ENCODE data around the gene ABHD11.
"Not testable (repeated sequence)": the region's sequence is repeated elsewhere in the genome, so short reads cannot be mapped to it uniquely, and the experiment has no call there.

Gene ABHD11

DNA sequence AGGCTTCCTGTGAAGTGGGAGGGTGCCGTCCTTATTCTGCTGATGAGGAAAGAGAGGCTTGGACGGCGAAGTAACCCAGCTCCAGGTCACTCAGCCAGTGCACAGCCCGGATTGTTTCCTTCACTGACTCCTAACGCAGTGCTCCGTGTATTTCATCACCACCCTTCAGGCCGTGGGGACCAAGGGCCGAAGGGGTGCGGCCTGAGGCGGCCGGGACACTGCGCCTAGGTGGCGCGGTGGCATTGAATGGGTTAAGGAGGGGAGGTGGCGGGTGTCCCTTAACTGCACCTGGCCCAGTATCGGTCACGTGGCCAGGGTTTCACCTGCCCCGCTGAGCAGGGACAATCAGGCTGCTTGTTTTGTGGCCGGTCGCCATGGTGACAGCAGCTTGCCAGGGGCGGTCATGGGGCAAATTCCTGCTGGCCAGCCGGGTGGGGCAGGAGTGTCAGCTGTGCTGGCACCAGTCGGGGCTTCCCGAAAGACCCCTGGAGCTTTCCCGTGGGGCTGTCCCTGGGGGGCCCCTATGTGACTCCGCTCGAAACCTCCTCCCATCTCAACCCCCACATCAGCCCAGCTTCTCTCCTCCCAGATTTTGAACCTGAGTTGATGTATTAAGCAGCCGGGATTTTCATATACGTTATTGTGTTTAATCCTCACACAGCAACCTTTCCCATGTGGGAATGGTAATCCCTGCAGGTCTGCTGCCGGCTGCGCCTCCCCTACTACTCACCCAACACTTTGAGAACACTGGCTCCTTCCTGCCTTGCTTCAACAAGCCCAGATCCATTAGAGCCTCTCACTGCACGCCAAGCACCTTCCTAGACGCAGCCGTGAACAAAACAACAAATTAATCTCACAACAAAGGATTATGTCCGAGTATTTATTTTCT, 4.4 kb upstream of the ABHD11 start:
- no peak for DNase-seq

DNA sequence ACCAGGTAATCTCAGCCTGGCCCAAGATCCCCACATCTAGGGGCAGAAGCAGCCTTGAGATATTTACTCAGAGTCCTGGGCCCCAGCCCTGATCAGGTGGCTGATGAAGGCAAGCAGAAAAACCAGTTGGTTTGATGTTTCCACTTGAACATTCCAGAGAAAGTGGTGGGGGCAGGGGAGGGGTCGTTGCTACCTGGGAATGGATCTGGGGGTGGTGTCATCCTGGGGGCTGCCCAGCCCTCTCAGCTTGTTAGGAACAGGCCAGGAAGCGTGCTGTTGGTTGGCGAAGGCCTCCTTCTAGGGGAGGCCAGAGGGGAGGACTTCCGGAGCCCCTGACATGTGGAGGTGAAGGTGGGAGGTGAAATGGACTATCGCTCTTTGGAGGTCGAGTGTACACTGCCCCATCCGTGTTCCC, 3.7 kb upstream of the ABHD11 start:
- no peak for DNase-seq

DNA sequence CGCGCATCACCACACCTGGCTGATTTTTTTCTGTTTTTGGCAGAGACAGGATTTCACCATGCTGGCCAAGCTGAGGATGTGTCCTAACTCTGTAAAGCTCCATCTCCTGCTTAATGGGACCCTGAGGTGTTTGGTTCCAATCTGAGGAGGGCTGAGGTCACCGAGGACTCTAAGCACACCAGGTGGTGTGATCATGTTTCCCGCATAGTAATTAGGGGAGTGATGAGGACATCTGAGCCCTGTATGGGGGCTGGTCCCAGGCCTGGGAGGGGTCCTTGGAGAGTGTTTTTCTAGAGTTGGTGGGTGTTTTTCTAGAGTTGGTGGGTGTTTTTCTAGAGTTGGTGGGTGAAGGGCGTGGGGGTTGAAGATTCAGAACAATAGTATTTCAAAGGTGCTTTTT, 3.0 kb upstream of the ABHD11 start:
- DNase-seq: no peak

DNA sequence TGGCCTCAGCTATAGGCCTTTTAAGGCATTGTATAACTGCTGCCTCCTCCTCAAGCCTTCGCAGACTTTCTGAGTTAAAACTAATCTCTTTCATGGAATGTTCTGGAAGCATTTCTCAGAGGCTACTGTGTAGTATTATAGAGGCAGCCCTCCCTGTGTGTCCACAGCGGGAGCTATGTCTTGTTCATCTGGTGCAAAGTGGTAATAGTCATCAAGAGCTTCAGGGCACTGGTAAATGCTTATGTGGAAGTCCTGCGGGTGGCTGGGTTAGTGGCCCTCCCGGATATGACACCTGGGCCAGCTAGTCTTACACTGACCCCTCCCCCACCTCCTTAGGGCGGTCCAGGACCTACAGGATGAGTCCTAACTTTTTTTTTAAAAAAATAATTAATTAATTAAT, 2.2 kb upstream of the ABHD11 start:
- no peak for DNase-seq

DNA sequence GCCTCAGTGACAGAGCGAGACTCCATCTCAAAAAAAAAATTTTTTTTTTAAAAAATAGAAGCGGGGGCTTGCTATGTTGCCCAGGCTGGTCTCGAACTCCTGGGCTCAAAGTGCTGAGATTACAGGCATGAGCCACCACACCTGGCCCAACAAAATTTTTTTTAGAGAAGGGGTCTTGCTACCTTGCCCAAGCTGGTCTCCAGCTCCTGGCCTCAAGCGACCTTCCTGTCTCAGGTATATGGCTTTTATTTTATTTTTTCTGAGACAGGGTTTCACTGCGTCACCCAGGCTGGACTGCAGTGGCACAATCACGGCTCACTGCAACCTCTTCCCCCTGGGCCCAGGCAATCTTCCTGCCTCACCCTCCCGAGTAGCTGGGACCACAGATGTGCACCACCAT, 1.6 kb upstream of the ABHD11 start:
- no peak for DNase-seq

DNA sequence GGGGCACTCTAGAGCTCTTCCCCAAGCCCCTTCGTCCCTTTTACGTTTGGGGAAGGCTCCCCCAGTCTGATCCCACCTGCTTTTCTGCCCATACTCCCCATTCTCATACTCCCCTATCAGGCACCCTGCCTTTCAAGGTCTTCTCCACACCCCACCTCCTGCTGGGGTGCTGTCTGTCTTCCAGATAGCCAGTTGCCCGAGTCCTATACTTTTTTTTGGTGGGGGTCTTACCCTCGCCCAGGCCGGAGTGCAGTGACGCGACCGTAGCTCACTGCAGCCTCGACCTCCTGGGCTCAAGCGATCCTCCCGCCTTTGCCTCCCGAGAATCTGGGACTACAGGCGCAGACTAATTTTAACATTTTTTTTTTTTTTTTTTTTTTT, 775 bp upstream of the ABHD11 start:
- DNase-seq: no peak

DNA sequence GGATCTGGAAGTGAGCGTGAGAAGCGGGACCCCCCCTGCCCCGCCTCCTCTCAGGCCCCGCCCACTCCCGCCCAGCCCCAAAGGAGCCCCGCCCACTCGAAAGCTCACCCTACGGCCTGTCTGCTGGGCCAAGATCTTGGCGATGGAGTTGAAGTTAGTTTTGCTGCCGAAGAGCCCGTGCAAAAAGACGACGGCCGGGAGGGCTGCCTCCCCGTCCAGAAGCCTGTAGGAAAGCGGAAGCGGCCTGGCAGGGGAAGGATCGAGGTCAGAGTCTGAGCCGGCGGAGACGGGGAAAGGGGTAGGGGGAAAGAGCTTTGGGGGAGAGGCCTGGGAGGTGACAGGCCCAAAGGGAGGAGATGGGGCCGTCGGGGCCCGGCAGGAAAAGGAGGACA, 386 bp downstream of the ABHD11 start:
- peak; percentile 70 to 73 for DNase-seq

DNA sequence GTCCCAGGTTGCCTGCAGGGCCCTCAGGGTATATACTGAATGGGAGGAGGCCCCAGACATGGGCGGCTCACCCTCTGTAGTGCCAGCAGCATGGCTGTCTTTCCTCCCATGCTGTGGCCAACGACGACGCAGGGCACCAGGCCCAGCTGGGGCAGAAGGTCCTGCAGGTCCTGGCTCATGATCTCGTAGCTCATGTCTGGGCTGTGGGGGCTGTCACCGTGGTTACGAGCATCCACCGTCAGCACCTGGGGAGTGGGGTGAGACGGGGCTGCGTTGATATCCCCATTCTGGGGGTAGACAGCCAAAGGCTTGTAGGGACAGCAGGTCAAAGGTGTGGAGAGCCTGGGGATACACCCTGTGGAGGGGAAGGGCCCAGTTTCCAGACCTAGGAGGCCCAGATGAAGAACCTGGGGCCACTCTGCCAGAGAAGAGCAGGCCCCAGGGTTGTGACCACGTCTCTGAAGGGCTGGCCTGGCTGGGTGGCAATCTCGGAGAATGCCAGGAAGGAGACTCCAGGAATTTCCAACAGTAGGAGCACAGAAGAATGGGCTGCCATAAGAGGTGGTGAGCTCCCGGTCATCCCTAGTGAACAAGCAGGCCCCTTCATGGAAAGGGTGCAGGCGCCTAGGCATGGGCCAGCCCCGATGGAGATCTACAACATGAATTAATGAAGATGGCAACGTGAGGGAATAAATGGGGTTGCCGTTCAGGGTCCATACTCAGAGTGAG, 947 bp downstream of the ABHD11 start:
- no peak for DNase-seq

DNA sequence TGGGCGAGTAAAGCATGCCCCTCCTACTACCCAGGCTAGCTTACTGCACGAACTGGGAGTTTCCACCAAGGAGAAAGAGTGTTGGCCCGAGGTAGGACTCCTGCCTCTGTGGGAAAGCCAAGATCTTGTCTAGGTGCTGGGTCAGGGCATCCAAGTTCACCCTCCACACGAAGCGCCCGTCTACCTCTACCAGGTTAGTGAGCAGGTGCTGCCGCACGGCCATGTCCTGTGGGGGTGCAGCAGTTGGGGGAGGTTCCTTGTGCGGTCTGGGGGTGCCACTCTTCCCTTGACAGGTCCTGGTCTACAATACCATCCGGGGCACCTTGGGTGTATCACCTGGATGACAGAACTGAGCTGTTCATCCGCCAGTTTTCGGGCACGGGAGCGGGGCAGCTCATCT, 1.7 kb downstream of the ABHD11 start:
- no peak for DNase-seq

DNA sequence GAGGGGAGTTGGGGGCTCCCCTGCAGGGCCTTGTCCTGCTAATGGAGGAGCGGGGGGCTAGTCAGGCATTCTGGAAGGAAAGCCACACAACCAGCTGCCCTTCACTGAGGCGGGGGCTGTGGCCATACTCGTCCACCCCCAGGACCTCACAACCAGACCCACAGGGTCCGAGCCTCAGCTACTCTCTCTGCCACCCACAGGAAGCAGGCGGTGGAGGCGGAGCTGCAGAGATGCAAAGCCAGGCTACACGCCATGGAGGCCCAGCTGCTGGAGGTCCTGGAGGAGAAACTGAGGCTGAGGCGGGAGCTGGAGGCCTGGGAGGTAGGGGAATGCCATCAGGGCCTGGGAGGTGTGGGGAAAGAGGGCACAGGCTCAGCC, 3.1 kb downstream of the ABHD11 start:
- no peak for DNase-seq

DNA sequence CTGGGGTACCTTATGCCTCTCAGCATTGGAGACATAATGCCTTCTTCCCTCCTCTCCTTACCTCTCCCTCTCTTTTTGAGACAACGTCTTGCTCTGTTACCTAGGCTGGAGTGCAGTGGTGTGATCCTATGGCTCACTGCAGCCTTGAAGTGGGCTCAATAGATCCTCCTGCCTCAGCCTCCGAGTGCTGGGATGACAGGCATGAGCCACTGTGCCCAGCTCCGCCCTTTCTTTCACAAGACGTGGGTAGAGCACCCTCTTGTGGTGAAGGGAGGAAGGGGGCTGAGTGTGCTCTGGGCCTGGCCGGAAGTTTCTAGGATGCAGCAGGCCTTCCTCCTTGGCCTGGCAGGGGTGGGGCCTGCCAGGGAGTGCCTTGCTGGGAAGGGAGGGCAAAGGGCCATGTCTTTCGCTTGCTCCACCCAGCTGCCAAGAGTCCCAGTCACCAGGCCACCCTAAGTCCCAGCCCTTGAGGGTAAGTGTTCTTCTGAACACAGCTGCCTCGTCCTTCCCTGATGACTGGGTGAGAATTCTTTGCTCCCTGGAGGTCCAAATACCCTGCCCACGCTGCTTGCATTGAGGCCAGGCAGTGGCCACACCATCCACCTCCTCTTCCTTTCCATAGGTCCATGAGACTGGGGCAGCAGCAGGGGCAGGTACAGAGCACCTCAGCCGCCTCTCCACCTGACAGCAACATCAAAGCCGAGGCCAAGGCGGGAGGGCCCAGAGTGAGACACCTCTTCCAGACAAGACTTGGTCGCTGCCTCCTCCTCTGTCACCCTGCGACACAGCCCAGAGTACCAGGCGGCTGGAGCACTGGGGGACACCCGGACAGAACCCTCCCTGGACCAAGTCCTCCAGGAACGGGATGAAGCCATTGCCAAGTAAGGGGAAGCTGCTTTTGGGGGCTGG, 3.7 kb downstream of the ABHD11 start:
- peak; percentile 83 to 85 for DNase-seq

DNA sequence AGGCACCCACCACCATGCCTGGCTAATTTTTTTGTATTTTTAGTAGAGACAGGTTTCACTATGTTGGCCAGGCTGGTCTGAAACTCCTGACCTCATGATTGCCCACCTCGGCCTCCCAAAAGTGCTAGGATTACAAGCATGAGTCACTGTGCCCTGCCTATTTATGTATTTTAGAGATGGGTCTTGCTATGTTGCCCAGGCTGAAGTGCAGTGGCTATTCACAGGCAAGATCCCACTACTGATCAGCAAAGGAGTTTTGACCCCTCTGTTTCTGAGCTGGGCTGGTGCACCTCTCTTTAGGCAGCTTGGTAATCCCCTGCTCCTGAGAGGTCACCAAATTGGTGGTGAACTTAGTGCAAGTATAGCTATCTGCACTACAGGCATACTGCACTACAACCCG, 6.2 kb downstream of the ABHD11 start:
- DNase-seq: no peak

DNA sequence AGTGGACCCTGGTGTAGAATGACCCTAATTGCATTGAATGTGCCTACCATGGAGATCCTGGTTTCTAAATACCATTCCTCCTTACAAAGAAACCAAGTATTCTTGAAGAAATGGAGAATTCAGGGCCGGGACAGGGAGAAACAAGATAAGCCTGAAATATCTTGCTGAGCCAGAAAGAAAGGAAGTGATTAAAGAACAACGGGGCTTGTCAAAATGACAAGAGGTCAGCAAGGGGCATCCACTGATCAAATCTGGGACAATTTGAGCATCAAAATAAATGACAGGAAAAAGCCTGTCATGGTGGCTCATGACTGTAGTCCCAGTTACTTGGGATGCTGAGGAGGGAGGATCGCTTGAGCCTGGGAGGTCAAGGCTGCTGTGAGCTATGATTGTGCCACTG, 8.1 kb downstream of the ABHD11 start:
- no peak for DNase-seq

DNA sequence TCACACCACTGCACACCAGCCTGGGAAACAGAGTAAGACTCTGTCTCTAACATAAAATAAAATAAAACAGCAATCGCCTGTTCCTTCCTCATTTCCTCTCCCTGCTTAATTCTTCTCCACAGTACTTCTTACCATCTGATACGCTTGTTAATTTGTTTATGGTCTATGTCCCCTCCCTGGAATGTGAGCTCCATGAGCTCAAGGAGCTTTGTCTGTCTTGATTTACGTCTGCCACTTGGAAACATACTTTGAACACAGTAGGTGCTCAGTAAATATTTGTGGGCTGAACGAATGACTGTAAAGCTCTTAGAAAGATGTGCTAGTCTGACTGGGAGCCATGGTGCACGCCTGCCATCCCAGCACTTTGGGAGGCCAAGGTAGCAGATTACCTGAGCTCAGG, 10.1 kb downstream of the ABHD11 start:
- no peak for DNase-seq

DNA sequence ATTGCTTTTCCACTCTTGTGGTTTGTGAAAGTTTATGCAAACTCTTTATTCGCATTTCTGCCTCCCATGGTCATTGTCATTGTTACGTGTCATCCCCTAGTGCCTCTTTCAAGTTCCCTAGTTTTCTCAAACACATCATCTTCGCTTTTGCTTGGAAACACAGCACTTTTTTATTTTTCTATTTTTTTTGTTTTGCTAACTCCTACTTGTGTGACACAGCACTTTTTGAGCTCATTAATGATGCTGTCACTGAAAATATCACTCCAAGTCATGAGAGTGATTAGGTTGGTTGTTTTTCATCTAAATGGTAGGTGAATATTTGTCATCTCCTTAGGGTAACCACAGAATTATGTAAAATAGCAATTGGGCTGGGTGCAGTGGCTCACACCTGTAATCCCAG, 10.7 kb downstream of the ABHD11 start:
- DNase-seq: no peak

DNA sequence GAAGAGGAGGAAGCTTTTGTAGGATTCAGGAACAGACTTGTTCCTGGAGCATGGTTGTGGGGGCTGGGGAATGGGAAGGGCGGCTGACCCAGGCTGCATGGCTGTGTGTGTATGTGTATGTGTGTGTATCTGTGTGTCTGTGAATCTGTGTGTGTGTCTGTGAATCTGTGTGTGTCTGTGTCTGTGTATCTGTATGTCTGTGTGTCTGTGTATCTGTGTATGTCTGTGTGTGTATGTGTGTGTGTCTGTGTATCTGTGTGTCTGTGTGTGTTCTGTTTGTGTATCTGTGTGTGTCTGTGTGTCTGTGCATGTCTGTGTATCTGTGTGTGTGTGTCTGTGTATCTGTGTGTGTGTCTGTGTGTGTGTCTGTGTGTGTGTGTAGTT, 12.5 kb downstream of the ABHD11 start:
- DNase-seq: no peak

DNA sequence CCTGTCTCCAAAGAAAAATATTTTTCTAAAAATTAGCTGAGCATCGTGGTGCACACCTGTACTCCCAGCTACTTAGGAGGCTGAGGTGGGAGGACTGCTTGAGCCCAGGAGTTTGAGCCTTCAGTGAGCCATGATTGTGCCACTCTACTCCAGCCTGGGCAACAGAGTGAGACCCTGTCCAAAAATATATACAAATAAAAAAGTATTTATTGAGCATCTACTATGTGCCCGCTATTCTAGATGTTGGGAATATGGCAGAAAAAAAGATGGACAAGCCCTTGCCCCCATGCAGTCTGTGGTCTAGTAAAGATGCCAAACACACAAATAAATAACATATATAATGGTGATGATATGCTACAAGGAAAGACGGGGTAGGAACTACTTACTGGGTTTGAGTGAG, 14.8 kb downstream of the ABHD11 start:
- DNase-seq: no peak

DNA sequence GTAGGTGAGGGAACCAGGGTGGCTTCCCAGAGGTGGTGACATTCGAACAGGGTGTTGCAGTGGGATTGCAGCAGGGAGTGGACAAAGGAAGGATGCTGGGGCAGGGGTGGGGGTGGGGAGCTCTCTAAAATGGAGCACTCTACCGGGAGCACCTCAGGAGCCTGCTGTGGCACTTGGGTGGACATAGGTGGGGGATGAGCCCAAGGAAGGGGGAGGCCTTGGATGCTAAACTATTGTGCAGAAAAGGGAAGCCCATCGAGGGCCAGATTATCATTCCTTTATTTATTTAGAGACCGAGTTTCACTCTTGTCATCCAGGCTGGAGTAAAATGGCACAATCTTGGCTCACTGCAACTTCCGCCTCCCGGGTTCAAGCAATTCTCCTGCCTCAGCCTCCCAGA, 15.8 kb downstream of the ABHD11 start:
- no peak for DNase-seq

DNA sequence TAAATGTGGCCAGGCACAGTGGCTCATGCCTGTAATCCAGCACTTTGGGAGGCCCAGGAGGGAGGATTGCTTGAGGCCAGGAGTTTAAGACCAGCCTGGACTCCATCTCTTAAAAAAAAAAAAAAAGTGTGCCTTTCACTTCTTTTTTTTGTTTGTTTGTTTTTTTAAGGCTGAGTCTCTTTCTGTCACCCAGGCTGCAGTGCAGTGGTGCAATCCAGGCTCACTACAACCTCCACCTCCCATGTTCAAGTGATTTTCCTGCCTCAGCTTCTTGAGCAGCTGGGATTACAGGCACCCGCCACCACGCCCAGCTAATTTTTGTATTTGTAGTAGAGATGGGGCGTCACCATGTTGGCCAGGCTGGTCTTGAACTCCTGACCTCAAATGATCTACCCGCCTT, 16.4 kb downstream of the ABHD11 start:
- not testable (repeated sequence) for DNase-seq

DNA sequence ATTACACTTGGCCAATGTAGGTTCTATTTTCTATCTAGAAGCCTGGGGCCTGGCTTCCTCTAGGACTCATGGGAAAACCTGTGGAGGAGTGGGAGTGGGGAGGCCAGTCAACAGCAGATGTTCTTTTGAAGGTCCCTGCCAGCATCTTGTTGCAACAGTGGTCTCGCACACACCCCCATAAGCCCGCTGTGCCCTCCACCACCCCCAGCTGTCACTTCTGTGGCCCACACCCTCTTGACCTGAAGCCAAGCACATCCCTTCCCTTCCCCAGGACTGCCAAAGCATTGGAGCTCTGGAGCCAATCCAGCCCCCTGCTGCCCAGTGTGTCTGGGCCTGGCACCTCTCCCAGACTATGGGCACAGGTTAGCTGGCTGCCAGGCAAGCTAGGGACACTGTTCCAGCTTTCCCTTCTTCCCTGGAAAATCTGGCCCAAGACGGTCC, 17.2 kb downstream of the ABHD11 start:
- DNase-seq: no peak

DNA sequence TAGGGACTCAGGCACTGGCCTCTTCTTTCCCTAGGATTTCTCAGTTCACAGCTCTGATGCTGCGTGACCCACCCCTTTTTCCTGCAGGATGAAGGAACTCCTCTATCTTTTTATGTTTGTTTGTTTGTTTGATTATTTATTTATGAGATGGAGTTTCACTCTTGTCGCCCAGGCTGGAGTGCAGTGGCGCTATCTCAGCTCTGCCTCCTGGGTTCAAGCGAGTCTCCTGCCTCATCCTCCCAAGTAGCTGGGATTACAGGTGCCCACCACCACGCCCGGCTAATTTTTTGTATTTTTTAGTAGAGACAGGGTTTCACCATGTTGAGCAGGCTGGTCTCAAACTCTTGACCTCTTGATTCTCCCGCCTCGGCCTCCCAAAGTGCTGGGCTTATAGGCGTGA, 18.2 kb downstream of the ABHD11 start:
- DNase-seq: not testable (repeated sequence)

DNA sequence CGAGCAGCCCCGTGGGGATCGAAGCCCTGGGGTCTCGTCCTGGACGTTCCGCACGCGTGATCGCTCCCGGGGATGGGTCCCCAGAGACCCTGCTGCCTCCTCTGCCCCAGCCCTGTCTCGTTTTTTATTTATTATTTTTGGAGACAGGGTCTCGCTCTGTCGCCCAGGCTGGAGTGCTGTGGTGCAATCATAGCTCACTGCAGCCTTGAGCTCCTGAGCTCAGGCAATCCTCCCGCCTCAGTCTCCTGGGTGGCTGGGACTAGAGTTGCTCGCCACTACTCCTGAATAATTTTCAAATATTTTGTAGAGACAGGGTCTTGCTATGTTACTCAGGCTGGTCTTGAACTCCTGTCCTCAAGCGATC, 18.8 kb downstream of the ABHD11 start:
- DNase-seq: no peak

All from stimulated activated CD4-positive, alpha-beta T cell treated with anti-CD3 and anti-CD28 coated beads, Interleukin-2, amount 100 ng/mL, for 24 hours (primary cell).